OCI-LY1 (cell line): ENCODE measurements around the gene GTF2H4.

Experiments used
- H2AFZ ChIP-seq: fragments of 200-600 bp; sonication (generic), shearing (Covaris generic); 2 replicates; pipeline ENCODE4 v1.6.0; 2014; ENCODE audit warnings: antibody characterized with exemption, mild to moderate bottlenecking, low read length
- H3F3A ChIP-seq: fragments of 200-600 bp; sonication (generic), shearing (Covaris generic); 2 replicates; pipeline ENCODE4 v1.6.0; 2014; ENCODE audit warnings: mild to moderate bottlenecking, antibody characterized with exemption, low read length, moderate library complexity; ENCODE audit not compliant: insufficient read depth
- H3K27ac ChIP-seq: fragments of 200-600 bp; sonication (generic); 2 replicates; pipeline ENCODE4 v1.5.1; 2014; ENCODE audit warnings: low read length, mixed run types, mild to moderate bottlenecking, low read depth; ENCODE audit not compliant: poor library complexity, severe bottlenecking
- H3K27me3 ChIP-seq: fragments of 200-600 bp; sonication (generic); 2 replicates; pipeline ENCODE4 v1.6.0; 2014; ENCODE audit warnings: antibody characterized with exemption, mild to moderate bottlenecking, low read length, moderate library complexity; ENCODE audit not compliant: insufficient read depth
- H3K36me3 ChIP-seq: fragments of 200-600 bp; sonication (generic); 2 replicates; pipeline ENCODE4 v1.6.1; 2014; ENCODE audit warnings: mild to moderate bottlenecking, antibody characterized with exemption, low read length, moderate library complexity, mixed read lengths; ENCODE audit not compliant: insufficient read depth
- H3K4me1 ChIP-seq: fragments of 200-600 bp; sonication (generic); 2 replicates; pipeline ENCODE4 v1.5.1; 2014; ENCODE audit warnings: mild to moderate bottlenecking, low read length, moderate library complexity; ENCODE audit not compliant: insufficient read depth, severe bottlenecking
- H3K4me2 ChIP-seq: fragments of 200-600 bp; sonication (generic), shearing (Covaris generic); 2 replicates; pipeline ENCODE4 v1.6.1; 2014; ENCODE audit warnings: low read length
- H3K4me3 ChIP-seq: fragments of 200-600 bp; sonication (generic); 2 replicates; pipeline ENCODE4 v1.5.1; 2014; ENCODE audit warnings: low read length, low read depth, mild to moderate bottlenecking, mixed read lengths; ENCODE audit not compliant: poor library complexity, severe bottlenecking
- H3K79me2 ChIP-seq: fragments of 200-600 bp; shearing (Covaris generic); 2 replicates; pipeline ENCODE4 v1.6.1; 2016; ENCODE audit warnings: mixed run types, low read length, mixed read lengths; ENCODE audit not compliant: insufficient read depth
- H3K9ac ChIP-seq: fragments of 200-600 bp; sonication (generic), shearing (Covaris generic); 2 replicates; pipeline ENCODE4 v1.6.1; 2014; ENCODE audit warnings: mild to moderate bottlenecking, low read length, mixed read lengths
- H3K9me2 ChIP-seq: fragments of 200-600 bp; sonication (generic), shearing (Covaris generic); 2 replicates; pipeline ENCODE4 v1.6.1; 2014; ENCODE audit warnings: low read depth, mild to moderate bottlenecking, low read length, mixed read lengths
- H3K9me3 ChIP-seq: fragments of 200-600 bp; shearing (Covaris generic); 2 replicates; pipeline ENCODE4 v1.6.1; 2014; ENCODE audit warnings: low read length, mixed read lengths
- H4K20me1 ChIP-seq: fragments of 200-600 bp; sonication (generic), shearing (Covaris generic); 2 replicates; pipeline ENCODE4 v1.6.0; 2016; ENCODE audit warnings: mild to moderate bottlenecking, low read length; ENCODE audit not compliant: insufficient read depth
- EZH2 ChIP-seq: fragments of 200-600 bp; sonication (generic), shearing (Covaris generic); IDR thresholded peaks from 2 replicates; pipeline ENCODE4 v1.8.0; 2017; ENCODE audit warnings: borderline replicate concordance, mixed run types, mild to moderate bottlenecking, antibody characterized with exemption, low read length, moderate library complexity, mixed read lengths
- TF ChIP-seq, protein P1 (sequence below): fragments of 200-600 bp; sonication (generic), shearing (Covaris generic); IDR thresholded peaks from 2 replicates; pipeline ENCODE4 v1.5.1; 2017; ENCODE audit warnings: mild to moderate bottlenecking, antibody characterized with exemption, low read length, moderate library complexity, mixed read lengths

Gene GTF2H4

DNA sequence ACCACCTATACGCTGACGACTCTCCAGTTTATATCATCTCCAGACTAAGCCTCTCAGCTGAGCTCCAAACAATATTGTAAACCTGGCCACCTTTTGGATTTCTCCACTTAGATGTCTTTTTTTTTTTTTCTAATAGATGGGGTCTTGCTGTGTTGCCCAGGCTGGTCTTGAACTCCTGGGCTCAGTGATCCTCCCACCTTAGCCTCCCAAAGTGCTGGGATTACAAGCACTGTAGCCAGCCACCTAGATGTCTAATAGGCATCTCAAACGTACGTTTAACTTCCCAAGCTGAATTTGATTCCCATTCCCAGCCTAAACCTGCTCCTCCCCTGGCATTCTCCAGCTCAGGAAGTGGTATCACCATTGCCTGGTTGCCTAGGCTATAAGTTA is 18.5 kb upstream of the GTF2H4 start:
- Histone ChIP-seq H3K4me1 (peaks cover 18% of the 10 kb centered on the region), H3K9ac (no peak overlapping the region), H3K9me3 (no peaks in the 10 kb centered on the region), H3K9me2 (no peaks in the 10 kb centered on the region), H3K4me2 (no peak overlapping the region), H3K27me3 (peaks cover 12% of the 10 kb centered on the region; the same call in 1 of the 2 replicates), H3F3A (no peaks in the 10 kb centered on the region), H3K4me3 (no peak overlapping the region), H3K27ac (no peak overlapping the region), H3K36me3 (no peaks in the 10 kb centered on the region), H3K79me2 (no peaks in the 10 kb centered on the region), H2AFZ (no peak overlapping the region), H4K20me1 (no peaks in the 10 kb centered on the region)
- no peak for TF ChIP-seq EZH2
- TF ChIP-seq, protein P1, sequence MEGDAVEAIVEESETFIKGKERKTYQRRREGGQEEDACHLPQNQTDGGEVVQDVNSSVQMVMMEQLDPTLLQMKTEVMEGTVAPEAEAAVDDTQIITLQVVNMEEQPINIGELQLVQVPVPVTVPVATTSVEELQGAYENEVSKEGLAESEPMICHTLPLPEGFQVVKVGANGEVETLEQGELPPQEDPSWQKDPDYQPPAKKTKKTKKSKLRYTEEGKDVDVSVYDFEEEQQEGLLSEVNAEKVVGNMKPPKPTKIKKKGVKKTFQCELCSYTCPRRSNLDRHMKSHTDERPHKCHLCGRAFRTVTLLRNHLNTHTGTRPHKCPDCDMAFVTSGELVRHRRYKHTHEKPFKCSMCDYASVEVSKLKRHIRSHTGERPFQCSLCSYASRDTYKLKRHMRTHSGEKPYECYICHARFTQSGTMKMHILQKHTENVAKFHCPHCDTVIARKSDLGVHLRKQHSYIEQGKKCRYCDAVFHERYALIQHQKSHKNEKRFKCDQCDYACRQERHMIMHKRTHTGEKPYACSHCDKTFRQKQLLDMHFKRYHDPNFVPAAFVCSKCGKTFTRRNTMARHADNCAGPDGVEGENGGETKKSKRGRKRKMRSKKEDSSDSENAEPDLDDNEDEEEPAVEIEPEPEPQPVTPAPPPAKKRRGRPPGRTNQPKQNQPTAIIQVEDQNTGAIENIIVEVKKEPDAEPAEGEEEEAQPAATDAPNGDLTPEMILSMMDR, result no peak

DNA sequence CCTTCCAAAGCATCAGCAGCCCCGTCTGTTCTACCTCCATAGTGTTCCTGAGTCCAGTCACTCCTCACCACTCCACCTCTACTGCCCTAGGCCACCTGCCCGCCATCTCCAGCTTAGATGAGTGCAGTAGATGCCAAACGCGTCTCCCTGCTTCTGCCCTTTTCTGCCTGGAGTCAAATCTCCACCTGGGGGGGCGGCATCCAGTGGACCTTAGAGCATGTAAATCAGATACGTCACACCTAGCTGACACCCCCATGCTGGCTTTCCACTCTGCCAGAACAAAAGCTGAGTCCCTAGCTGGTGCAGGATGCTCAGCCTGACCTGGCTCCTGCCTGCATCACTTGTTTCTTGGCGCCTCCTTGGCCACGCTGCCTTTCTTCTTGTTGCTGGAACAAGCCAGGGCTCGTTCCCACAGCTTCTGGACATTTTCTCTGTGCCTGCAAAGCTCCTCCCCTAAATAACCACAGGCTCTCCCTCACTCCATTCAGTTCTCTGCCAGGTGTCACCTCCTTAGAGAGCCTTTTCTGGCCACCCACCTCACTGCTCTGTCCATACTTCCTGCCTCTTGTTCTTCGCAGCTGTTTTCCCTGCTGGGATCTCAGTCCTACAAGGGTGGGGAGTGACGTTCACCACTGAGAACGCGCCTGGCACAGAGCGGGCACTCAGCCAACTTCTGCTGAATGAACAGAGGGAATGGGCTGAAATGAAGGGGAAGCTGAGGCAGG is 17.9 kb upstream of the GTF2H4 start:
- Histone ChIP-seq H2AFZ (no peak overlapping the region), H4K20me1 (no peaks in the 10 kb centered on the region), H3K4me3 (no peak overlapping the region), H3K9ac (no peak overlapping the region), H3K79me2 (no peaks in the 10 kb centered on the region), H3K9me3 (no peaks in the 10 kb centered on the region), H3K36me3 (no peaks in the 10 kb centered on the region), H3K4me1 (peaks cover 13% of the 10 kb centered on the region), H3F3A (no peaks in the 10 kb centered on the region), H3K9me2 (no peaks in the 10 kb centered on the region), H3K27ac (no peak overlapping the region), H3K27me3 (peaks cover 12% of the 10 kb centered on the region; the same call in 1 of the 2 replicates), H3K4me2 (no peak overlapping the region)
- TF ChIP-seq, protein P1, result no peak
- no peak for TF ChIP-seq EZH2

DNA sequence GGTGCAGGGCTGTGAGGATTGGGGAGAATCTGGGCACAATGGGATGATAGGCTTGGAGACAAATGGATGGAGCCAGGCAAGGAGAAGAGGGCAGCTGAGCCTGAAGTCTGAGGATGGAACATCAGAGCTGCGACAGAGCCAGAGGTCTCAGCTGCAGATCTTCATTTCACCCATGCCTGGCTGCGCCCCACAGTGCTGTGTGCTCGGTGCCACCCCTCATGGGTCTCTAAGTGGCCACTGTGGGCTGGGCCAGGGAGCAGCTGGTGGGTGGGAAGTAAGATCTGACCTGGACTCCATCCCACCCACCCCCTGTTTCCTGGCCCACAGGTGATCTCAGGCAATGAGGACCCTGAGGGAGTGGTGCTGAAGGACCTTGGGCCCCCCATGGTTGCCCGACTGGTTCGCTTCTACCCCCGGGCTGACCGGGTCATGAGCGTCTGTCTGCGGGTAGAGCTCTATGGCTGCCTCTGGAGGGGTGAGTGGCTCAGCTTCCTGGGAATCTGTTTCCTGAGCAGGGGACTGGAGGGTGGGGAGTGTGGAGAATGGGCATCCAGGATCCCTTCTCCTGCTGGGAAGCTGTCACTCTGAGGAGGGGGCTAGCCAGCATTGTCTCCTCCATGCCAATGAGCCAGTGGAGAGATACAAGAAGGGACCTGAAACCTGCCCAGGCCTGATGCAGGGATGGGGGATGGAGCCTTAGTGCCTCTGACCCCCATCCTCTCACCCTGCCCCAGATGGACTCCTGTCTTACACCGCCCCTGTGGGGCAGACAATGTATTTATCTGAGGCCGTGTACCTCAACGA is 17.2 kb upstream of the GTF2H4 start:
- Histone ChIP-seq H3K9me2 (no peaks in the 10 kb centered on the region), H3F3A (no peaks in the 10 kb centered on the region), H2AFZ (no peak overlapping the region), H3K4me1 (peaks cover 6% of the 10 kb centered on the region), H3K79me2 (no peaks in the 10 kb centered on the region), H3K4me2 (no peak overlapping the region), H3K36me3 (no peaks in the 10 kb centered on the region), H3K9ac (no peak overlapping the region), H4K20me1 (no peaks in the 10 kb centered on the region), H3K27me3 (peaks cover 12% of the 10 kb centered on the region; the same call in 1 of the 2 replicates), H3K9me3 (no peaks in the 10 kb centered on the region), H3K27ac (no peak overlapping the region), H3K4me3 (no peak overlapping the region)
- TF ChIP-seq EZH2, result no peak
- TF ChIP-seq, protein P1, result no peak
